Endothelial cell of umbilical vein (primary cell): ENCODE data around the gene CDC42EP3. TPM values are rescaled to one million over a fixed set of nuclear protein-coding genes. Genes with fewer than 3 reads are reported as not detected.

Source experiments
- BruUV-seq: library from RNA; stranded (reverse); fragments of 400-500 nt; replicated peaks from 2 replicates; lab custom pipeline; 2021; lab: Mats Ljungman, UMichigan
- CTCF ChIA-PET: fragments of 300-600, 350-600 bp; sonication (Branson Sonifier 250); formaldehyde crosslinking; loops from one replicate; lab custom pipeline; 2021; ENCODE audit warnings: antibody characterized with exemption, inconsistent platforms; lab: Charles Lee
- POLR2A ChIA-PET: fragments of 300-600, 350-600 bp; sonication (Branson Sonifier 250); formaldehyde crosslinking; loops from one replicate; lab custom pipeline; 2021; ENCODE audit warnings: antibody characterized with exemption, inconsistent platforms; lab: Charles Lee
- DNase-seq: peaks from one replicate; pipeline ENCODE4 v3.0.0-alpha.2; 2011; ENCODE audit warnings: low read depth, low spot score
- FAIRE-seq: peaks from 2 replicates; lab custom pipeline; 2011; peaks lifted over from hg19 to GRCh38; lab: Jason Lieb, UNC
- H2AFZ ChIP-seq: 2 replicates; pipeline ENCODE4 v1.6.0; 2012; ENCODE audit warnings: low read depth, low read length, control low read depth, inconsistent platforms
- H3K27ac ChIP-seq: 2 replicates; pipeline ENCODE4 v1.5.1; 2011; ENCODE audit warnings: low read depth, mild to moderate bottlenecking, control low read depth, low read length, moderate library complexity; ENCODE audit not compliant: insufficient read depth
- H3K27me3 ChIP-seq, 2 experiments: 2 replicates each; pipeline versions ENCODE4 v1.6.0 to v1.6.1; 2011; ENCODE audit warnings: low read length in 2 of 2, mixed read lengths in 1 of 2; ENCODE audit not compliant: control insufficient read depth in 2 of 2, insufficient read depth in 2 of 2
- H3K36me3 ChIP-seq, 2 experiments: 2 replicates in 1 of 2; 3 replicates in 1 of 2; pipeline ENCODE4 v1.5.1; 2011; ENCODE audit warnings: low read length in 2 of 2, mild to moderate bottlenecking in 1 of 2, moderate library complexity in 1 of 2; ENCODE audit not compliant: control insufficient read depth in 2 of 2, insufficient read depth in 2 of 2; ENCODE audit errors: extremely low read depth in 1 of 2
- H3K4me1 ChIP-seq: 3 replicates; pipeline ENCODE4 v1.5.1; 2011; ENCODE audit warnings: mild to moderate bottlenecking, low read length; ENCODE audit not compliant: control insufficient read depth, insufficient read depth; ENCODE audit errors: extremely low read depth
- H3K4me2 ChIP-seq: 2 replicates; pipeline ENCODE4 v1.6.1; 2011; ENCODE audit warnings: low read length, control low read depth, mixed read lengths; ENCODE audit not compliant: insufficient read depth
- H3K4me3 ChIP-seq, 3 experiments: fragments of 200-600 bp in 1 of 3; sonication (generic), shearing (Covaris generic) in 1 of 3; replicated peaks in 1 of 3; 2 replicates each; pipeline ENCODE4 v1.5.1; 2011 to 2016; ENCODE audit warnings: control low read depth in 3 of 3, low read length in 3 of 3, mild to moderate bottlenecking in 2 of 3, inconsistent platforms in 1 of 3, low read depth in 1 of 3, moderate library complexity in 1 of 3; ENCODE audit not compliant: insufficient read depth in 1 of 3
- H3K79me2 ChIP-seq: 2 replicates; pipeline ENCODE4 v1.6.0; 2012; ENCODE audit warnings: low read length, inconsistent platforms; ENCODE audit not compliant: control insufficient read depth, insufficient read depth
- H3K9ac ChIP-seq: replicated peaks from 2 replicates; pipeline ENCODE3; 2011; ENCODE audit warnings: low read length, control low read depth; ENCODE audit not compliant: insufficient read depth; ENCODE audit errors: extremely low read depth
- H3K9me1 ChIP-seq: replicated peaks from 3 replicates; pipeline ENCODE4 v1.6.0; 2011; ENCODE audit warnings: mild to moderate bottlenecking, low read length; ENCODE audit not compliant: control insufficient read depth, insufficient read depth; ENCODE audit errors: extremely low read depth
- H3K9me3 ChIP-seq: replicated peaks from 2 replicates; pipeline ENCODE4 v1.5.1; 2012; ENCODE audit warnings: low read length, inconsistent platforms; ENCODE audit not compliant: control insufficient read depth, insufficient read depth
- H4K20me1 ChIP-seq: replicated peaks from 2 replicates; pipeline ENCODE3; 2011; ENCODE audit warnings: mild to moderate bottlenecking, low read length; ENCODE audit not compliant: control insufficient read depth, insufficient read depth; ENCODE audit errors: extremely low read depth
- CTCF ChIP-seq, 2 donors: IDR thresholded peaks; 1 replicate in 1 of 2; 2 replicates in 1 of 2; pipeline ENCODE4 v1.5.1; 2011; ENCODE audit warnings: low read length in 2 of 2, mild to moderate bottlenecking in 2 of 2, moderate library complexity in 2 of 2, control low read depth in 1 of 2, inconsistent platforms in 1 of 2, low read depth in 1 of 2; ENCODE audit not compliant: insufficient read depth in 1 of 2; ENCODE audit errors: extremely low read depth in 1 of 2
- EZH2 ChIP-seq: IDR thresholded peaks from 2 replicates; pipeline ENCODE4 v1.6.1; 2012; ENCODE audit warnings: borderline replicate concordance, low read depth, mild to moderate bottlenecking, moderate library complexity, low read length, inconsistent platforms; ENCODE audit not compliant: severe bottlenecking
- FOS ChIP-seq: IDR thresholded peaks from 2 replicates; pipeline ENCODE4 v1.6.1; 2011; ENCODE audit warnings: mild to moderate bottlenecking, low read length, moderate library complexity, borderline replicate concordance; ENCODE audit not compliant: insufficient read depth
- GATA2 ChIP-seq: IDR thresholded peaks from 2 replicates; pipeline ENCODE4 v1.7.0; 2011; ENCODE audit warnings: low read depth, mild to moderate bottlenecking, moderate library complexity, mixed read lengths, low read length; ENCODE audit not compliant: insufficient read length, insufficient read depth
- JUN ChIP-seq: IDR thresholded peaks from 2 replicates; pipeline ENCODE4 v1.6.1; 2011; ENCODE audit warnings: borderline replicate concordance, low read depth; ENCODE audit not compliant: insufficient read length, insufficient read depth
- MAX ChIP-seq: IDR thresholded peaks from 2 replicates; pipeline ENCODE4 v1.6.1; 2011; ENCODE audit not compliant: insufficient read depth, insufficient read length
- MYC ChIP-seq: IDR thresholded peaks from one replicate; pipeline ENCODE4 v1.6.1; 2011; ENCODE audit warnings: mild to moderate bottlenecking, low read depth, low read length
- POLR2A ChIP-seq: IDR thresholded peaks from 2 replicates; pipeline ENCODE4 v1.6.1; 2012; ENCODE audit warnings: low read depth, mild to moderate bottlenecking, control low read depth, low read length
- POLR2AphosphoS5 ChIP-seq: IDR thresholded peaks from 2 replicates; pipeline ENCODE4 v1.6.1; 2012; ENCODE audit warnings: low read depth, mild to moderate bottlenecking, control low read depth, low read length, moderate library complexity; ENCODE audit not compliant: insufficient read depth
- dilution Hi-C: fragments of 300-500 bp; cut with MboI; formaldehyde crosslinking; loops from one replicate; pipeline ENCODE4 v1.15.0; 2019; ENCODE audit warnings: low sequenced_read_pairs; ENCODE audit not compliant: extremely low pct_ligation_motif_present
- intact Hi-C: fragments of 100-400 bp; cut with micrococcal nuclease; formaldehyde crosslinking; loops from one replicate; pipeline ENCODE4 v1.10.0; 2022
- polyA plus RNA-seq, 4 experiments: library from polyadenylated mRNA; depleted of rRNA in 3 of 4; stranded (reverse) in 3 of 4; unstranded in 1 of 4; fragments of >200 nt; gene quantifications; 2 replicates each; pipeline versions ENCODE4 v1.2.1 to v1.2.3, GENCODE V29; 2011 to 2012; ENCODE audit warnings: missing spikeins in 1 of 4
- total RNA-seq: library from RNA; stranded (reverse); gene quantifications from 2 replicates; pipeline ENCODE4 v1.2.3, GENCODE V29; 2021

Gene CDC42EP3
- total and polyA plus RNA-seq, 2 donors (not counting 3 experiments of a cell fraction or from before 2014, with no cell fraction given): 14.6 to 54.7 TPM

- H3K79me2 ChIP-seq: peaks cover 35% of the 10 kb centered on the region
- TF ChIP-seq CTCF (IDR thresholded peaks at IDR 0.05; ENCODE audit: extremely low read depth in 1 of 2, insufficient read depth in 1 of 2, low read depth in 1 of 2, low read length in 2 of 2) (no peak), FOS (no peak), MYC (no peak), GATA2 (no peak), EZH2 (no peak), MAX (no peak), POLR2AphosphoS5 (no peak), POLR2A (no peak), JUN (no peak)
- no peak overlapping the region for H3K4me3 ChIP-seq
- H3K27me3 ChIP-seq: no peaks in the 10 kb centered on the region
- H3K4me1 ChIP-seq: peaks cover 41% of the 10 kb centered on the region
- no peaks in the 10 kb centered on the region for H3K9me3 ChIP-seq
- no peak overlapping the region for H3K27ac ChIP-seq
- POLR2A ChIA-PET: no interaction called here
- intact Hi-C loops (loop anchor here (2.0 kb wide), 1 partner anchor 37 kb away; no protein-coding TSS in a partner anchor), dilution Hi-C loops (no loop called here)
- FAIRE-seq: no peak
- no TSS peak for BruUV-seq
- no peaks in the 10 kb centered on the region for H3K36me3 ChIP-seq
- no peak for DNase-seq
- no peak overlapping the region for H3K4me2 ChIP-seq
- no peak overlapping the region for H2AFZ ChIP-seq
- H3K9me1 ChIP-seq: no peaks in the 10 kb centered on the region
- H3K9ac ChIP-seq: no peak overlapping the region
- CTCF ChIA-PET: interaction anchor here (1.5 to 3.1 kb wide), 2 partner anchors 27 to 236 kb away, joined by 3 to 13 read pairs; no protein-coding TSS in a partner anchor
- H4K20me1 ChIP-seq: no peaks in the 10 kb centered on the region
These were observed 29.8 kb downstream of the CDC42EP3 start for GRCh38 chr2:37641582-37642171.
